Activated gamma-delta T cell treated with Interleukin-2 at 50 U/mL for 16 hours (primary cell): ENCODE results near the gene PLIN5.

Experiments
- DNase-seq: peaks from one replicate; pipeline ENCODE4 v3.0.0-alpha.2; 2020

PLIN5 gene

GRCh38 chr19:4477034-4477801 is 57.8 kb downstream of the PLIN5 start:
- no peak for DNase-seq

- no peak for DNase-seq
Observed at GRCh38 chr19:4474514-4475022, 60.5 kb downstream of the PLIN5 start.

DNA sequence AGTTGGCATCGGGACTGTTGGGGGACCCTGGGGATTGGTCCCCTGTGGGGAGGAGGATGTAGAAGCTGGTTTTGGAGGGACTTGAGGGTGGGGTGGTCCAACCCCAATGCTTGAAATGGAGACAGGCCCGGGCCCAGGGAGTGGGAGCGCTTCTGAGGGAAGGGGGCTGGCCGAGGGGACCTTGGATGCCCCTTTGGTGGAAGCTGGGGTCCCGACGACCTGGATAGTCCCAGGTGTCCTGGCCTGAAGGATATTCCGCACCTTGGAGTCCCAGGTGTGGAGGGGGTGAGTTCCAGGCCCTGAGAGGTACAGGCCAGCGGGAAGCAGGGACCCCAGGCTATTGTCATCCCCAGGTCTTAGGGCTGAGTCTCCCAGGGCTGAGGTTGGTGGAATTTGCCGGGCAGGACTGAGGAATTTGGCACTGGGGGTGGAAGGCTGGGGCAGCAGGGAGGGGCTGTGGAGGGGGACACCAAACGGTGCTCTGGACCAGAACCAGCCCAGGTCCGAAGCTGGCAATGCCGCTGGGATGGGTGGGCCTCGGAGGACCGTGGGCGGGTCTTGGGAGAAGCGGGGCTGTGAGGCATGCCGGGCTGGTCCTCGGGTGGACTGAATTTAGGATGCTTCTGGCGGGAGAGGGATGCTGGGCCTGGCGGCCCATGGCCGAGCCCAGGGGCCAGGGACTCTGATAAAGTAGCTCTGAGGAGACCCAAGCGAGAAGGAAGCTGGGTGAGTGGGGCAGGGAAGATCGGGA is 61.1 kb downstream of the PLIN5 start:
- DNase-seq: no peak

DNA sequence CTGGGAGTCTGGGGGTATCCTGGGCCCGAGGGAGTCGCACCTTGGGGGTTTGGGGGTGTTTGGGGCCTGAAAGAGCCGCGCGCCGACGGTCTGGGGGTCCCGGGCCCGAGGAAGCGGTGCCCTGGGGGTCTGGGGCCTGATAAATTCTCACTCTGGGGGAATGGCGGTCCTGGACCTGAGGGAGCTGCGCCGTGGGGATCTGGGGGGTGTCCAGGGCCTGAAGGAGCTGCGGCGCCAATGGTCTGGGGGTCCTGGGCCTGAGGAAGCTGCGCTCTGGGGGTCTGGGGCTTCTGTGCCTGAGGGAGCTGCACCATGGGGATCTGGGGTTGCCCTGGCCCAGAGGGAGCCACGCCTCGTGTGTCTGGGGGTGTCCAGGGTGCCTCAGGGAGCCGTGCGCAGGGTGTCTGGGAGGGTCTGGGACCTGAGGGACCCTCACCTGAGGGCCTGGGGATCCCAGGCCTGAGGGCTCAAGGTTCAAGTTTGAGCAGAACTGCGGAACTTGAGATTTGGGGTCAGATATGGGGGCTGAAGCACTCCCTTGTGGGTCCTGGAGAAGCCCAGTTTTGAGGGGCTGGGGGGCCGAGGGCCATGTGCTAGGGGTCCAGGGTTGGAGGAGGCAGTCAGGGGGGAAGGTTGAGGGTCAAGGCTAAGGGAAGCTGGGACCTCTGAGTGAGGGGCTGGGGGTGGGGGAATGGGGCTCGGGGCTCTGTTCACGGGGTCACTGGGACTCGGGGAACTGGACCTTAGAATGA is 61.8 kb downstream of the PLIN5 start:
- DNase-seq: no peak
